ENCODE measurements around the gene ENC1.

The ENC1 gene

GRCh38 chr5:74647096-74647495, 6.6 kb upstream of the ENC1 start:
- Histone ChIP-seq H3K4me3 (ENCODE audit: insufficient read depth, low read length, poor library complexity, severe bottlenecking) (no peak overlapping the region), H3K9me3 (ENCODE audit: insufficient read depth, low read length) (no peaks in the 10 kb centered on the region), H3K79me2 (ENCODE audit: insufficient read depth, low read length) (no peaks in the 10 kb centered on the region), H3K9me2 (replicated peaks; ENCODE audit: insufficient read depth, low read length) (no peaks in the 10 kb centered on the region), H3F3A (ENCODE audit: insufficient read depth) (no peaks in the 10 kb centered on the region), H3K4me2 (ENCODE audit: low read depth, low read length, poor library complexity, severe bottlenecking) (no peak overlapping the region), H3K27ac (ENCODE audit: low read depth, low read length) (no peak overlapping the region), H3K36me3 (ENCODE audit: low read length) (no peaks in the 10 kb centered on the region), H3K27me3 (ENCODE audit: low read length) (no peaks in the 10 kb centered on the region), H4K20me1 (ENCODE audit: low read depth, low read length) (no peaks in the 10 kb centered on the region), H3K9ac (ENCODE audit: low read length) (no peak overlapping the region), H2AFZ (ENCODE audit: low read depth, low read length, severe bottlenecking) (no peak overlapping the region)
- no peak for TF ChIP-seq EZH2phosphoT487 (conservative IDR thresholded peaks at IDR 0.05; ENCODE audit: low read length)
- TF ChIP-seq CTCF (IDR thresholded peaks at IDR 0.05; ENCODE audit: insufficient read depth, low read length, poor library complexity, severe bottlenecking): no peak

- Histone ChIP-seq H3K4me3 (ENCODE audit: insufficient read depth, low read length, poor library complexity, severe bottlenecking) (no peak overlapping the region), H3K79me2 (ENCODE audit: insufficient read depth, low read length) (no peaks in the 10 kb centered on the region), H2AFZ (ENCODE audit: low read depth, low read length, severe bottlenecking) (no peak overlapping the region), H3K9me2 (replicated peaks; ENCODE audit: insufficient read depth, low read length) (no peaks in the 10 kb centered on the region), H3K9me3 (ENCODE audit: insufficient read depth, low read length) (no peaks in the 10 kb centered on the region), H3F3A (ENCODE audit: insufficient read depth) (0 out of 2 replicates have a peak, but pooled peaks cover 5% of the 10 kb centered on the region), H3K36me3 (ENCODE audit: low read length) (no peaks in the 10 kb centered on the region), H3K9ac (ENCODE audit: low read length) (no peak overlapping the region), H3K27me3 (ENCODE audit: low read length) (no peaks in the 10 kb centered on the region), H3K4me2 (ENCODE audit: low read depth, low read length, poor library complexity, severe bottlenecking) (no peak overlapping the region), H3K27ac (ENCODE audit: low read depth, low read length) (no peak overlapping the region), H4K20me1 (ENCODE audit: low read depth, low read length) (no peaks in the 10 kb centered on the region)
- TF ChIP-seq CTCF (IDR thresholded peaks at IDR 0.05; ENCODE audit: insufficient read depth, low read length, poor library complexity, severe bottlenecking) (no peak), EZH2phosphoT487 (conservative IDR thresholded peaks at IDR 0.05; ENCODE audit: low read length) (no peak)
Observed at GRCh38 chr5:74643111-74643562, 2.6 kb upstream of the ENC1 start.

GRCh38 chr5:74642543-74642863, 2.0 kb upstream of the ENC1 start:
- Histone ChIP-seq H3K36me3 (ENCODE audit: low read length) (no peaks in the 10 kb centered on the region), H3F3A (ENCODE audit: insufficient read depth) (0 out of 2 replicates have a peak, but pooled peaks cover 5% of the 10 kb centered on the region), H2AFZ (ENCODE audit: low read depth, low read length, severe bottlenecking) (no peak overlapping the region), H3K4me3 (ENCODE audit: insufficient read depth, low read length, poor library complexity, severe bottlenecking) (no peak overlapping the region), H3K9me2 (replicated peaks; ENCODE audit: insufficient read depth, low read length) (no peaks in the 10 kb centered on the region), H3K9ac (ENCODE audit: low read length) (no peak overlapping the region), H3K79me2 (ENCODE audit: insufficient read depth, low read length) (no peaks in the 10 kb centered on the region), H3K4me2 (ENCODE audit: low read depth, low read length, poor library complexity, severe bottlenecking) (no peak overlapping the region), H3K27ac (ENCODE audit: low read depth, low read length) (no peak overlapping the region), H3K9me3 (ENCODE audit: insufficient read depth, low read length) (no peaks in the 10 kb centered on the region), H4K20me1 (ENCODE audit: low read depth, low read length) (no peaks in the 10 kb centered on the region), H3K27me3 (ENCODE audit: low read length) (no peaks in the 10 kb centered on the region)
- TF ChIP-seq CTCF (IDR thresholded peaks at IDR 0.05; ENCODE audit: insufficient read depth, low read length, poor library complexity, severe bottlenecking): no peak
- TF ChIP-seq EZH2phosphoT487 (conservative IDR thresholded peaks at IDR 0.05; ENCODE audit: low read length): no peak
